ENCODE measurements around the gene PRKG2.

Gene PRKG2

DNA sequence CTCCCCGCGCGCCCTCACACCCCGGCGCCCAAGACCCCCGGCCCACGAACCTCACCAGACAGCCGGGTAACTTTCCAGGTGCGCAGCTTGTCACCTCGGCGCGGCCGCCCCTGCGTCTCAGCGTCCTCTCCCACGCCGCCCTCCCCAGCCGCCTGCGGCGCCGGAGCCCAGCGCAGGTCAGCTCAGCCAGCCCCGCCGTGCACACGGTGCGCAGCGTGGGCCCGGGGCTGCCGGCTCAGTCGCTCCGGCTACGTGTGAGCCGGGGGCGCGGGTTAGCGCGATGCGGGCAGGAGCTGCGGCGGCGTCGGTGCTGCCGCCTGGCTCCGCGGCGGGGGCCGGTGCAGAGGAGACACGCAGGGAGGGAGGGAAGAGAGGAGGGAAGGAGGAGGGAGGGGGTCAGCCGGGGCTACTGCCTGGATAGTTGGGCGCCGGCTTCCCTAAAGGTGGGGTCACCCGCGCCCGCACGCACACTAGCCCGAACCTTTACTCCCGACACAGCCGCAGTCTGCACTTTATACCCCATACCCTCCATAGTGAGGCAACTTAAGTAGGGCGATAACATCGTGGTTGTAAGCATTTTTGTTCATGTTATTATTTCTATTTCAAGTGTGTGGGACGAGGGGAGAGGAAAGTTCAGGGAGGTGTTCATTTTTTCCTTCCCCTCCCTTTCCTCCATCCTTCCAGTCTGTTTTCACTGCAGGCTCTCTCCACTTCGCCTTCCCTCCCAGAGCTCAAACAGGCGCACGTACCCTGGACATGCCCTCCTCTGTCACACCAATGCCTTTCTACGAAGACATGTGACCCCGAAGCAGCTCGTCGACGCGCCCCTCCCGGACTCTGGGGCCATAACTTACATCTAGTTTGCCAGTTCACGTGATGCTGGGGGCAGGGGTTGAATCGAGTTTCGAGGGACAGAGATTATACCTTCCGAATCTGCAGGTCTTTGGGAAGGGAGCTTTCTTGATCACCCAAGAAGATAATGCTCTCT lies at the start of gene PRKG2:
Gene PRKG2, minus strand, starts transcription at position 342 of the 988 bp plus-strand sequence. CDS start 10,175 bp downstream, outside the sequence.
- H3K9ac ChIP-seq (ENCODE audit: low read length): no peak within 1 kb of the TSS
- peaks cover 44% of the 10 kb centered on the region for H3K27me3 ChIP-seq (ENCODE audit: control insufficient read depth, insufficient read depth, low read length)
- H3K9me3 ChIP-seq (ENCODE audit: control insufficient read depth, low read length): no peaks in the 10 kb centered on the region
- H3K36me3 ChIP-seq (ENCODE audit: control insufficient read depth, insufficient read depth, low read length): no peaks in the 10 kb centered on the region
- H3K4me1 ChIP-seq (ENCODE audit: control insufficient read depth, insufficient read depth, low read length): peaks cover 12% of the 10 kb centered on the region
- no peak within 1 kb of the TSS for H3K4me3 ChIP-seq (ENCODE audit: low read length)

GRCh38 chr4:81260443-81261101 lies 45.5 kb upstream of the PRKG2 start:
- no peaks in the 10 kb centered on the region for H3K9me3 ChIP-seq (ENCODE audit: control insufficient read depth, low read length)
- H3K4me3 ChIP-seq (ENCODE audit: low read length): no peak overlapping the region
- no peaks in the 10 kb centered on the region for H3K36me3 ChIP-seq (ENCODE audit: control insufficient read depth, insufficient read depth, low read length)
- H3K4me1 ChIP-seq (ENCODE audit: control insufficient read depth, insufficient read depth, low read length): no peaks in the 10 kb centered on the region
- H3K27me3 ChIP-seq (ENCODE audit: control insufficient read depth, insufficient read depth, low read length): no peaks in the 10 kb centered on the region
- no peak overlapping the region for H3K9ac ChIP-seq (ENCODE audit: low read length)

DNA sequence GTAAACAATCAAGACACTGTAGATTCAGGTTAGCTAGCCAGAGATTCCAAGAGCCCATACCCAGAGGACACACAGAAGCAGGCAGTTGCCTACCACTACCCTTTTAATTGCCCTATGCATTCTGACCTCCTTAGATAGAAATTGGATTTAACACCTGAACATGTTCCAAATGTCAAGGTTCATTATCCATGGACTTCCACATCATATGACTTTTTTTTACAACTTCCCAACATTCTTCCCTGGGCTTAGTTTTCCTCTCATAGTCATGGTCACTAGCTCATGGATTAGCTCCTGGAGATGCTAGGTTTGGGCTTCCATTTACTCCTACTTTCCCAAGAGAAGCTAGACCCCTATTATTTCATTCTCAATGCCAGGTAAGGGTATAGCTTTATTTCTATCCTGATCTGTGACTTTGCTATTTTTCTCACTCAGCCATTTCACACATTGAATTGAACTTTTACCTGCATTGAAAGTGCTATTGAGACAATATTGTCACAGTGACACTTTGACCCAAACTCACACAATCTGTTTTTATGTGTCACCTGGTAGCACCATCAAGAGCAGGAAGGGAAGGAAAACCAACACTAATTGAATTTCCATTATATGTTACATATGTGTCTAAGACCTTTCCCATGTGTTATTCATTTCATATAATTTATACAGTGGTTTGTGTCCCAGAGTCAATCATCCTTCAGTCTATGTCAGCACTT lies 44.0 kb upstream of the PRKG2 start:
- no peaks in the 10 kb centered on the region for H3K36me3 ChIP-seq (ENCODE audit: control insufficient read depth, insufficient read depth, low read length)
- no peaks in the 10 kb centered on the region for H3K27me3 ChIP-seq (ENCODE audit: control insufficient read depth, insufficient read depth, low read length)
- no peak overlapping the region for H3K9ac ChIP-seq (ENCODE audit: low read length)
- H3K4me3 ChIP-seq (ENCODE audit: low read length): no peak overlapping the region
- no peaks in the 10 kb centered on the region for H3K9me3 ChIP-seq (ENCODE audit: control insufficient read depth, low read length)
- no peaks in the 10 kb centered on the region for H3K4me1 ChIP-seq (ENCODE audit: control insufficient read depth, insufficient read depth, low read length)

DNA sequence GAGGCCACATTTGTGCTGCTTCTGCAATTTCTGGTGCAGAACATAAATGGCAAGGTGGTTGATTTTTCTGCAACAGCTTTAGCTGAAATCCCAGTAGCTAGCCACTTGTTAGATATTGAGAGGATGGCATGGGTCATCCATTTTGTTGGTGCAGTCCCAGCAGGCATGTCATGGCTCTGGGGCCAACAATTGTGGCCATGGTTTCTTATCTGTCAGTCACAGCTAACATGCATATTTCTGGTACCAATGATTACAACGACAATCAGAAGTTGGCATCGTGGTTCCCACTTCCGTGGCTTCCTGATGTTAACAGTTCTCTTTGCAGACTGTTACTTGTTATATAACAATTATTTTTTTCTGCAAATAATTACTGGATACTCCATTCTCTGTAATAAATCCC lies 42.8 kb upstream of the PRKG2 start:
- no peaks in the 10 kb centered on the region for H3K9me3 ChIP-seq (ENCODE audit: control insufficient read depth, low read length)
- H3K9ac ChIP-seq (ENCODE audit: low read length): no peak overlapping the region
- H3K4me1 ChIP-seq (ENCODE audit: control insufficient read depth, insufficient read depth, low read length): no peaks in the 10 kb centered on the region
- H3K27me3 ChIP-seq (ENCODE audit: control insufficient read depth, insufficient read depth, low read length): no peaks in the 10 kb centered on the region
- no peaks in the 10 kb centered on the region for H3K36me3 ChIP-seq (ENCODE audit: control insufficient read depth, insufficient read depth, low read length)
- H3K4me3 ChIP-seq (ENCODE audit: low read length): no peak overlapping the region

DNA sequence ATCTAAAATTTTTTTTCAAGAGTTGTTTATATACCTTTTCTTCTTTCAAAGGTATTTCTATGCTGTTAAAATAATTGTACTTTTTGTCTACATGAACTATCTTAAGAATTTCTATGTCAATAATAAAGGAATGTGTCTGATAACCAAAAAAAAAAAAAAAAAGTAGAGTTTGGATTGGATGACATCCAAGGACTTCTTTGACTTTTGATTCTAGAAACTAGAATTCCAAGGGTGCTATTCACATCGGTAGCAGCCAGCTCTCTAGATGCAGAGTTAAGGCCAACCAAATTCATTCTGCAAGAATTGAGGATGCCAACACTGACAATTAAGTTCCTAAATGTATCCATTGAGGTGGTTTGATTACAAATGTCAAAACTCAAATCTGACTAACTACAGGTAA lies 42.0 kb upstream of the PRKG2 start:
- Histone ChIP-seq H3K27me3 (ENCODE audit: control insufficient read depth, insufficient read depth, low read length) (no peaks in the 10 kb centered on the region), H3K36me3 (ENCODE audit: control insufficient read depth, insufficient read depth, low read length) (no peaks in the 10 kb centered on the region), H3K4me3 (ENCODE audit: low read length) (no peak overlapping the region), H3K9ac (ENCODE audit: low read length) (no peak overlapping the region), H3K4me1 (ENCODE audit: control insufficient read depth, insufficient read depth, low read length) (no peaks in the 10 kb centered on the region), H3K9me3 (ENCODE audit: control insufficient read depth, low read length) (no peaks in the 10 kb centered on the region)

GRCh38 chr4:81256059-81256970 lies 41.3 kb upstream of the PRKG2 start:
- Histone ChIP-seq H3K27me3 (ENCODE audit: control insufficient read depth, insufficient read depth, low read length) (no peaks in the 10 kb centered on the region), H3K36me3 (ENCODE audit: control insufficient read depth, insufficient read depth, low read length) (no peaks in the 10 kb centered on the region), H3K4me3 (ENCODE audit: low read length) (no peak overlapping the region), H3K9ac (ENCODE audit: low read length) (no peak overlapping the region), H3K4me1 (ENCODE audit: control insufficient read depth, insufficient read depth, low read length) (no peaks in the 10 kb centered on the region), H3K9me3 (ENCODE audit: control insufficient read depth, low read length) (no peaks in the 10 kb centered on the region)

DNA sequence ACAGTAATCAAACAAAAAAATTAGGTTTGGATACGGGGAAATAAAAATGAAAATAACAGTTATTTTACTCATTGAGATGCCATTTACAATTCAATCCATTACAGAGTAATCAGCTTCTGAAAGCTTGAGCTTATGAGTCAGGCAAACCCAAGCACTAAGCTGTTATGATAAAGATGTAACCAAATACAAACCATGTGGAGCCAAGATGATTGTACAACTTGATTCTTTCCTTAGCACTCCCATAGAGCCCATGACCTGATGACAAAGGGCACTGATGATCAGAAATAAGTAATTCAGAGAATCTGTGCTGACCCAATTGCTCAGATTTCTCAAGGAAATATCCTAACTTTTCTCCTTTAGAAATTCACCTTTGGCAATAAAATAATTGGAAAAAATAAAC lies 40.5 kb upstream of the PRKG2 start:
- no peaks in the 10 kb centered on the region for H3K36me3 ChIP-seq (ENCODE audit: control insufficient read depth, insufficient read depth, low read length)
- H3K9ac ChIP-seq (ENCODE audit: low read length): no peak overlapping the region
- H3K4me1 ChIP-seq (ENCODE audit: control insufficient read depth, insufficient read depth, low read length): no peaks in the 10 kb centered on the region
- no peaks in the 10 kb centered on the region for H3K27me3 ChIP-seq (ENCODE audit: control insufficient read depth, insufficient read depth, low read length)
- H3K4me3 ChIP-seq (ENCODE audit: low read length): no peak overlapping the region
- no peaks in the 10 kb centered on the region for H3K9me3 ChIP-seq (ENCODE audit: control insufficient read depth, low read length)

DNA sequence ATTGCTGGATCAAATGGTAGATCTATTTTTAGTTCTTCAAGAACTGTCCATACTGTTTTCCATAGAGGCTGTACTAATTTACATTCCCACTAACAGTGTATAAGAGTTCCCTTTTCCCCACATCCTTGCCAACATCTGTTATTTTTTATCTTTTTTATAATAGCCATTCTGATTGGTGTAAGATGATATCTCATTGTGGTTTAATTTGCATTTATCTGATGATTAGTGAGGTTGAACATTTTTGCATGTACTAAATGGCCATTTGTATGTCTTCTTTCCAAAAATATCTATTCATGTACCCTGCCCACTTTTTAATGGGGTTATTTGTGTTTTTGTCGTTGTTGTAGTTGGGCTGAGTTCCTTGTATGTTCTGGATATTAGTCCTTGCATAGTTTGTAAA lies 35.4 kb upstream of the PRKG2 start:
- no peaks in the 10 kb centered on the region for H3K4me1 ChIP-seq (ENCODE audit: control insufficient read depth, insufficient read depth, low read length)
- no peaks in the 10 kb centered on the region for H3K9me3 ChIP-seq (ENCODE audit: control insufficient read depth, low read length)
- H3K4me3 ChIP-seq (ENCODE audit: low read length): no peak overlapping the region
- no peak overlapping the region for H3K9ac ChIP-seq (ENCODE audit: low read length)
- H3K27me3 ChIP-seq (ENCODE audit: control insufficient read depth, insufficient read depth, low read length): no peaks in the 10 kb centered on the region
- no peaks in the 10 kb centered on the region for H3K36me3 ChIP-seq (ENCODE audit: control insufficient read depth, insufficient read depth, low read length)

DNA sequence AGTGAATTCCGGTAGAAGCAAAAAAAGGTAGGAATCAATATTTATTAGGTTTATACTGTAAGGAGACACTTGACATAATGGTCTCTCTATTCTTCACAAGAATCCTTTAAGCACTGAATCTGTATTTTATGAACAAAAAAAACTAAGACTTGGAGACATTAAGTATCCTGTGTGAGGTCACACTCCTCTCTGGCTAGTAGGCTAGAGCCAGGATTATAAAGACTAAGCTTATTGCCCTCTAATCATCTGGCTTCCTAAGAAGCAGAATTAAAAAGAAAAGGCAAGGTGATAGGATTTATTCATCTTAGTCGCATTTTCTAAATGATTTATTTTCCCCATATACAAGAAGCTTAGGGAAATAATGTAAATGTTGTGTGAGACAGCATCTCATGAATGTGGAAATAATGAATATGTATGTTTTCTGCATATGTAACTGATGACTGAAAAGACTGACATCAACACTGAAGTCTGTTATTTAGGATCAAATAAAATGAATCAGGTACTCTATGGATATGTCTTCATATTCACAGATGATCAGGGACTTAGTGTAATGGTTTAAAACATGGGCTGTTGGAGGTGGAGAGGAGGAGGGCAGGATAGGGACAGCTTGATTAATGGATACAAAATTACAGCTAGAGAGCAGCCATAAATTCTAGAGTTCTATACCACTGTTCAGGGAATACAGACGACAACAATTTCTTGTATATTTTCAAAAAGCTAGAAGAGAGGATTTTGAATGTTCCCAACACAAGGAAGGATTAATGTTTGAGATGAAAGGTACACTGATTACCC lies 30.4 kb upstream of the PRKG2 start:
- no peaks in the 10 kb centered on the region for H3K9me3 ChIP-seq (ENCODE audit: control insufficient read depth, low read length)
- H3K4me3 ChIP-seq (ENCODE audit: low read length): no peak overlapping the region
- H3K9ac ChIP-seq (ENCODE audit: low read length): no peak overlapping the region
- no peaks in the 10 kb centered on the region for H3K27me3 ChIP-seq (ENCODE audit: control insufficient read depth, insufficient read depth, low read length)
- no peaks in the 10 kb centered on the region for H3K36me3 ChIP-seq (ENCODE audit: control insufficient read depth, insufficient read depth, low read length)
- no peaks in the 10 kb centered on the region for H3K4me1 ChIP-seq (ENCODE audit: control insufficient read depth, insufficient read depth, low read length)

GRCh38 chr4:81237791-81238190 lies 22.8 kb upstream of the PRKG2 start:
- no peaks in the 10 kb centered on the region for H3K9me3 ChIP-seq (ENCODE audit: control insufficient read depth, low read length)
- no peak overlapping the region for H3K4me3 ChIP-seq (ENCODE audit: low read length)
- no peaks in the 10 kb centered on the region for H3K27me3 ChIP-seq (ENCODE audit: control insufficient read depth, insufficient read depth, low read length)
- H3K9ac ChIP-seq (ENCODE audit: low read length): no peak overlapping the region
- H3K36me3 ChIP-seq (ENCODE audit: control insufficient read depth, insufficient read depth, low read length): no peaks in the 10 kb centered on the region
- no peaks in the 10 kb centered on the region for H3K4me1 ChIP-seq (ENCODE audit: control insufficient read depth, insufficient read depth, low read length)
